A549 (cell line): ENCODE data around the gene SHF. TPM values are rescaled to one million over a fixed set of nuclear protein-coding genes. Genes with fewer than 3 reads are reported as not detected.

ENCODE experiments used
- ATAC-seq, 2 experiments: fragments of 200-7000 bp in 1 of 2; fragments of >200 bp in 1 of 2; cut with Nextera tagmentation in 1 of 2; cut with Tn5 transposase in 1 of 2; 3 replicates each; pipeline versions ENCODE4 v1.8.0 to v1.9.1; 2018 to 2020; ENCODE audit warnings: mild to moderate bottlenecking in 1 of 2, moderate library complexity in 1 of 2
- CTCF ChIA-PET: fragments of 300-600 bp; sonication (Branson Sonifier 250); formaldehyde crosslinking; extraction: SDS; loops from one replicate; lab custom pipeline; 2021; ENCODE audit warnings: antibody characterized with exemption, inconsistent platforms; lab: Yijun Ruan, JAX
- POLR2A ChIA-PET: fragments of 350-600 bp; formaldehyde crosslinking; extraction: SDS; loops from one replicate; lab custom pipeline; 2021; ENCODE audit warnings: antibody characterized with exemption, inconsistent platforms; lab: Yijun Ruan, JAX
- DNase-seq, 2 experiments: peaks; one replicate each; pipeline versions ENCODE4 v3.0.0 to v3.0.0-alpha.2; 2011 to 2016; ENCODE audit warnings: low read depth in 1 of 2, low spot score in 1 of 2
- FAIRE-seq: peaks from 2 replicates; lab custom pipeline; 2011; peaks lifted over from hg19 to GRCh38; lab: Jason Lieb, UNC
- H3K27ac ChIP-seq, 2 experiments: fragments of >200 bp; sonication (Bioruptor Twin); formaldehyde crosslinking; 3 replicates each; pipeline ENCODE4 v1.5.1; 2016 to 2017
- H3K4me1 ChIP-seq: fragments of >200 bp; sonication (Bioruptor Twin); formaldehyde crosslinking; 3 replicates; pipeline ENCODE4 v1.6.1; 2016
- H3K4me2 ChIP-seq: fragments of >200 bp; sonication (Bioruptor Twin); formaldehyde crosslinking; 3 replicates; pipeline ENCODE4 v1.6.1; 2016
- H3K4me3 ChIP-seq: fragments of >200 bp; sonication (Bioruptor Twin); formaldehyde crosslinking; 3 replicates; pipeline ENCODE4 v1.5.1; 2016
- H3K9me3 ChIP-seq: fragments of >200 bp; sonication (Bioruptor Twin); formaldehyde crosslinking; 3 replicates; pipeline ENCODE4 v1.6.1; 2016
- ATOH8 ChIP-seq: fragments of 250-450 bp; sonication (Bioruptor Pico); IDR thresholded peaks from 2 replicates; pipeline ENCODE4 v1.5.0; 2020; ENCODE audit warnings: low read depth, mild to moderate bottlenecking, moderate library complexity
- CBX2 ChIP-seq: fragments of 200-600 bp; sonication (generic); IDR thresholded peaks from 2 replicates; pipeline ENCODE4 v1.6.1; 2016; ENCODE audit warnings: low read depth, mild to moderate bottlenecking, borderline replicate concordance
- CBX8 ChIP-seq: fragments of 200-600 bp; sonication (generic); IDR thresholded peaks from 2 replicates; pipeline ENCODE4 v1.6.1; 2016
- CEBPB ChIP-seq, 2 experiments: fragments of >200 bp in 1 of 2; sonication (Bioruptor Twin) in 1 of 2; formaldehyde crosslinking in 1 of 2; IDR thresholded peaks; 2 replicates each; pipeline ENCODE4 v1.6.1; 2012 to 2016
- CHD2 ChIP-seq: fragments of 150-350 bp; IDR thresholded peaks from 2 replicates; pipeline ENCODE4 v1.6.1; 2014; ENCODE audit warnings: low read length; ENCODE audit not compliant: partially characterized antibody
- CHD4 ChIP-seq: fragments of 200-600 bp; sonication (generic); IDR thresholded peaks from 2 replicates; pipeline ENCODE4 v1.6.1; 2016; ENCODE audit warnings: antibody characterized with exemption, mild to moderate bottlenecking, borderline replicate concordance
- FOSB ChIP-seq: fragments of 250-450 bp; sonication (Bioruptor Pico); IDR thresholded peaks from 2 replicates; pipeline ENCODE4 v1.5.0; 2020; ENCODE audit warnings: mild to moderate bottlenecking, moderate library complexity
- FOSL2 ChIP-seq, 2 experiments: fragments of 450-650 bp in 1 of 2; fragments of >200 bp in 1 of 2; sonication (Bioruptor Twin) in 1 of 2; formaldehyde crosslinking; IDR thresholded peaks; 2 replicates each; pipeline versions ENCODE4 v1.5.0 to v1.6.1; 2016 to 2020; ENCODE audit warnings: mild to moderate bottlenecking in 1 of 2, moderate library complexity in 1 of 2
- FOXS1 ChIP-seq: fragments of 250-450 bp; sonication (Bioruptor Pico); IDR thresholded peaks from 2 replicates; pipeline ENCODE4 v1.5.0; 2020; ENCODE audit warnings: mild to moderate bottlenecking, moderate library complexity
- HEYL ChIP-seq: fragments of 250-450 bp; sonication (Bioruptor Pico); IDR thresholded peaks from 2 replicates; pipeline ENCODE4 v1.8.0; 2021; ENCODE audit warnings: mild to moderate bottlenecking, moderate library complexity
- HOXA7 ChIP-seq: fragments of 250-450 bp; sonication (Bioruptor Pico); IDR thresholded peaks from 2 replicates; pipeline ENCODE4 v1.5.0; 2020; ENCODE audit warnings: mild to moderate bottlenecking, moderate library complexity
- HOXB13 ChIP-seq: fragments of 250-450 bp; sonication (Bioruptor Pico); IDR thresholded peaks from 2 replicates; pipeline ENCODE4 v1.5.0; 2020; ENCODE audit warnings: low read depth, mild to moderate bottlenecking, moderate library complexity
- HOXB5 ChIP-seq: fragments of 250-450 bp; sonication (Bioruptor Pico); IDR thresholded peaks from 2 replicates; pipeline ENCODE4 v1.5.0; 2020; ENCODE audit warnings: mild to moderate bottlenecking, moderate library complexity
- JUN ChIP-seq, 2 experiments: fragments of >200 bp; sonication (Bioruptor Twin); formaldehyde crosslinking; IDR thresholded peaks; 2 replicates in 1 of 2; 3 replicates in 1 of 2; pipeline ENCODE4 v1.6.1; 2016 to 2017
- JUNB ChIP-seq: fragments of >200 bp; sonication (Bioruptor Twin); formaldehyde crosslinking; IDR thresholded peaks from 2 replicates; pipeline ENCODE4 v1.6.1; 2016
- KDM5A ChIP-seq: fragments of 200-600 bp; sonication (generic); IDR thresholded peaks from 2 replicates; pipeline ENCODE4 v1.6.1; 2016; ENCODE audit warnings: antibody characterized with exemption, mild to moderate bottlenecking
- MAFK ChIP-seq: fragments of 450-650 bp; IDR thresholded peaks from 2 replicates; pipeline ENCODE4 v1.6.1; 2014; ENCODE audit not compliant: partially characterized antibody
- NFE2L2 ChIP-seq: fragments of 150-350 bp; conservative IDR thresholded peaks from 2 replicates; pipeline ENCODE4 v1.6.1; 2014; ENCODE audit warnings: low read length
- PHF8 ChIP-seq: fragments of 200-600 bp; sonication (generic); IDR thresholded peaks from 2 replicates; pipeline ENCODE4 v1.6.1; 2016; ENCODE audit warnings: low read depth, mild to moderate bottlenecking, antibody characterized with exemption, moderate library complexity, borderline replicate concordance
- POLR2A ChIP-seq: IDR thresholded peaks from 2 replicates; pipeline ENCODE4 v1.6.1; 2012; ENCODE audit warnings: mild to moderate bottlenecking, low read length
- POLR2AphosphoS2 ChIP-seq: conservative IDR thresholded peaks from 2 replicates; pipeline ENCODE4 v1.6.1; 2012; ENCODE audit warnings: low read length, improper control_type of control experiment, inconsistent platforms
- RAD21 ChIP-seq, 2 experiments: fragments of >200 bp in 1 of 2; sonication (Bioruptor Twin) in 1 of 2; formaldehyde crosslinking in 1 of 2; IDR thresholded peaks in 1 of 2; conservative IDR thresholded peaks in 1 of 2; 2 replicates in 1 of 2; 3 replicates in 1 of 2; pipeline ENCODE4 v1.6.1; 2012 to 2018; ENCODE audit warnings: inconsistent platforms in 1 of 2
- RARB ChIP-seq: fragments of 250-450 bp; sonication (Bioruptor Pico); IDR thresholded peaks from 2 replicates; pipeline ENCODE4 v1.8.0; 2021; ENCODE audit warnings: mild to moderate bottlenecking, moderate library complexity
- SREBF2 ChIP-seq: fragments of 450-650 bp; IDR thresholded peaks from 2 replicates; pipeline ENCODE4 v1.6.1; 2014; ENCODE audit warnings: mild to moderate bottlenecking, moderate library complexity
- TP53 ChIP-seq: fragments of 250-450 bp; sonication (Bioruptor Pico); IDR thresholded peaks from 2 replicates; pipeline ENCODE4 v1.5.0; 2021; ENCODE audit warnings: mild to moderate bottlenecking, moderate library complexity
- ZC3H11A ChIP-seq: fragments of 450-650 bp; IDR thresholded peaks from 2 replicates; pipeline ENCODE4 v1.6.1; 2014; ENCODE audit warnings: antibody characterized with exemption, mild to moderate bottlenecking
- ZFP36 ChIP-seq: fragments of 450-650 bp; IDR thresholded peaks from 2 replicates; pipeline ENCODE4 v1.6.1; 2014; ENCODE audit warnings: borderline replicate concordance; ENCODE audit not compliant: partially characterized antibody
- ZNF302 ChIP-seq: fragments of 250-450 bp; sonication (Bioruptor Pico); IDR thresholded peaks from 2 replicates; pipeline ENCODE4 v1.9.0; 2021; ENCODE audit warnings: inconsistent platforms, mild to moderate bottlenecking, moderate library complexity
- whole genome bisulfite sequencing: methylation state at CpG from one replicate; pipeline ENCODE4 v1.1.6; 2017; ENCODE audit errors: missing lambda C conversion rate; 5-methylcytosine and 5-hydroxymethylcytosine counted together
- polyA plus RNA-seq, 4 experiments: library from polyadenylated mRNA; depleted of rRNA in 3 of 4; stranded (reverse); fragments of >200 nt; fragmentation: RNase III in 1 of 4; extraction: RNeasy Plus Mini Kit Qiagen cat#74134 plus additional on column Dnase treatment in 1 of 4; gene quantifications; 2 replicates in 3 of 4; 3 replicates in 1 of 4; pipeline ENCODE4 v1.2.3, GENCODE V29; 2011 to 2017
- TF ChIP-seq, protein P1 (sequence below): fragments of 250-450 bp; sonication (Bioruptor Pico); IDR thresholded peaks from 2 replicates; pipeline ENCODE4 v1.5.0; 2021; ENCODE audit warnings: mild to moderate bottlenecking, moderate library complexity, borderline replicate concordance
- TF ChIP-seq, protein P2 (sequence below): fragments of >200 bp; sonication (Bioruptor Twin); formaldehyde crosslinking; IDR thresholded peaks from 3 replicates; pipeline ENCODE4 v1.5.1; 2016
- TF ChIP-seq, protein P3 (sequence below): IDR thresholded peaks from 2 replicates; pipeline ENCODE4 v1.6.1; 2012

SHF gene
- polyA plus RNA-seq, 2 of the 4 experiments (the other 2 are of a cell fraction), result 0.36 to 0.85 TPM

DNA sequence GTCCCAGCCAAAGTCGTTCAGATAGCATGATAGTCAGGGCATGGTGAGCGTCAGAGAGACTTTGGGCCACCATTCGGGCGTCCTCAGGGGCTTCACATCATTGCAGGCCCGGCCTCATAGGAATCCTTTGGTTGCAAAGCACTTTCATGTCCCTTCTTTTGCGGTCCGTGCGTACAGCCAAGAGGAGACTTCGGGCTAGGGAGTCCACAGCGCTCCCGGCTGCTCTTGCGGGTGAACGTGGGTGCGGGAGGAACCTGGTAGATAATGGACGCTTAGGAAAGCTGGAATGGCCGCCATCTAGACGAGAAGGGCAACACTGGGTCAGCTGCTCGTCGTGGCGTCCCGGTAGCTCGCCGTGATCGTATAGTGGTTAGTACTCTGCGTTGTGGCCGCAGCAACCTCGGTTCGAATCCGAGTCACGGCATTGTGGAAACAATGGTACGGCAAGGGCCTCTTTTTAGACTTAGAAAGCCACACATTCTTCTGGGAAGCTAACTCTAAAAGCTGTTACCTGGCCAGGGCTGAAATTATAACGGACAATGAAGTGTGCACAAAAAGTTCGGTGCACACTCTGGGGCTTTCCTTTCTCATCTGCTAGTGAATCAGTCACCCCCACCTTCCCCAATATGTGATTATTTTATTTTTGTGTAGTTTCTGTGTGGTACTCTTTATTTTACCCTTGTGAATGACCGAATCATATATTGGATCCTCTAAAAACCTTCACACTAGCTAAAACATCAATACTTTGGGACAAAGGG, 13.2 kb upstream of the SHF start (continued):
- TF ChIP-seq, protein P1, sequence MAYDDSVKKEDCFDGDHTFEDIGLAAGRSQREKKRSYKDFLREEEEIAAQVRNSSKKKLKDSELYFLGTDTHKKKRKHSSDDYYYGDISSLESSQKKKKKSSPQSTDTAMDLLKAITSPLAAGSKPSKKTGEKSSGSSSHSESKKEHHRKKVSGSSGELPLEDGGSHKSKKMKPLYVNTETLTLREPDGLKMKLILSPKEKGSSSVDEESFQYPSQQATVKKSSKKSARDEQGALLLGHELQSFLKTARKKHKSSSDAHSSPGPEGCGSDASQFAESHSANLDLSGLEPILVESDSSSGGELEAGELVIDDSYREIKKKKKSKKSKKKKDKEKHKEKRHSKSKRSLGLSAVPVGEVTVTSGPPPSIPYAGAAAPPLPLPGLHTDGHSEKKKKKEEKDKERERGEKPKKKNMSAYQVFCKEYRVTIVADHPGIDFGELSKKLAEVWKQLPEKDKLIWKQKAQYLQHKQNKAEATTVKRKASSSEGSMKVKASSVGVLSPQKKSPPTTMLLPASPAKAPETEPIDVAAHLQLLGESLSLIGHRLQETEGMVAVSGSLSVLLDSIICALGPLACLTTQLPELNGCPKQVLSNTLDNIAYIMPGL, result 0 out of 2 replicates have a peak, but pooled peaks have one; percentile 16

DNA sequence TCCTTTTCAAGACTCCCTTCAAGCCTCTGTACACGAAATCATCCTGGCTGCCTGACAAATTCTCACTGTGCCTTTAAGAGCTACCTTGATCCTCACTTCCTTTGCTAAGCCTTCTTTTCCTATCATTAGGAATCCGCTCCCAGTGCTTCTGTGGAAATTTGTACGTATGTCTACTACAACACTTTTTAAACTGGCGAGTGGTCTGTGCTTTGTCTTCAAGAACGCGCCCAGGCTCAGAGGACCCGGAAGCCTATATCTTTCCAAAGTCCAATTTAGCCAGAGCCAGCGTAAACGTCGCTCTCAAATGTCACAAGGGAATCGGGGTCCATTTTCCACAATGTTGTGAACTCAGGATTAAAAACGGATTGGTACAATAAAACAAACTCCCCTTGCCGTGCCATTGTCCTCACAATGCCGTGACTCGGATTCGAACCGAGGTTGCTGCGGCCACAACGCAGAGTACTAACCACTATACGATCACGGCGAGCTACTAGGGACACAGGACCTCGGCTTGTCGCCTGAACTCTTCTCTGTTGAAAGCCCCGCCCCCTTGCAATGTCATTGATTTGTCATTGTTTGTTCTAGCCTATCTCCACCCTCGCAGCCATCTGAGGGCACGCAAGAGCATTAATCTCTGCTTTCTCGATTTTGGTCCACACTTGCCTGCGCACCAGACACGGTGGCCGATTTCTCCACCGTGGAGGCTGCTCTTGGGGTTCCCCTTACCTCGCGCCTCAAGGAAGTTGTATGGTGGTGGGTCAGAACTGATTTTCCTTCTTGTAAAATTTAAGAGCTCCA, 12.4 kb upstream of the SHF start:
- WGBS, result under 1% methylated on average over 31 of the region's 34 CpGs
- FAIRE-seq (no peak), DNase-seq (peak; percentile 54 to 94), ATAC-seq (peak; percentile 68 to 75)
- Histone ChIP-seq H3K27ac (peak overlapping the region; percentile 93 to 95), H3K4me2 (peak overlapping the region; percentile 100), H3K4me3 (peak overlapping the region; percentile 88), H3K4me1 (peaks cover 5% of the 10 kb centered on the region; the same call in 2 of the 3 replicates), H3K9me3 (no peaks in the 10 kb centered on the region)
- ChIA-PET POLR2A (interaction anchor here (0.7 to 1.8 kb wide), 6 partner anchors 12 to 447 kb away, joined by 3 to 8 read pairs (median 4); partner anchors contain the start of gene SHF), CTCF (interaction anchor here (0.8 to 11.1 kb wide), 6 partner anchors 10 to 257 kb away, joined by 3 to 104 read pairs (median 4); no protein-coding TSS in a partner anchor)
- TF ChIP-seq JUNB (no peak), FOXS1 (CRISPR knock-in tag) (no peak), NFE2L2 (no peak), HOXB5 (CRISPR knock-in tag) (no peak), POLR2AphosphoS2 (no peak), RAD21 (conservative IDR thresholded peaks at IDR 0.05 in 1 of 2, IDR thresholded peaks at IDR 0.05 in 1 of 2) (no peak), HOXB13 (CRISPR knock-in tag) (no peak), ZC3H11A (no peak), CHD4 (no peak), ZFP36 (no peak), HEYL (CRISPR knock-in tag) (no peak), CBX2 (no peak), KDM5A (no peak), CHD2 (no peak), FOSB (CRISPR knock-in tag) (no peak), PHF8 (peak; percentile 62; the same call in 1 of the 2 replicates), ZNF302 (CRISPR knock-in tag) (no peak), CEBPB (IDR thresholded peaks at IDR 0.05) (0 out of 4 replicates have a peak, but pooled peaks of 1 of the 2 experiments have one; percentile 27), FOSL2 (IDR thresholded peaks at IDR 0.05) (no peak), FOSL2 (CRISPR knock-in tag; IDR thresholded peaks at IDR 0.05) (peak; percentile 56), MAFK (peak; percentile 13), ATOH8 (CRISPR knock-in tag) (no peak), CBX8 (no peak), JUN (IDR thresholded peaks at IDR 0.05) (peak in 1 of 2 experiments; percentile 36; a peak in 2 of 5 replicates), SREBF2 (peak; percentile 85), POLR2A (peak; percentile 39; the same call in 1 of the 2 replicates), RARB (CRISPR knock-in tag) (no peak), HOXA7 (no peak), TP53 (CRISPR knock-in tag) (no peak)
- TF ChIP-seq, protein P1, result no peak
- TF ChIP-seq, protein P2, sequence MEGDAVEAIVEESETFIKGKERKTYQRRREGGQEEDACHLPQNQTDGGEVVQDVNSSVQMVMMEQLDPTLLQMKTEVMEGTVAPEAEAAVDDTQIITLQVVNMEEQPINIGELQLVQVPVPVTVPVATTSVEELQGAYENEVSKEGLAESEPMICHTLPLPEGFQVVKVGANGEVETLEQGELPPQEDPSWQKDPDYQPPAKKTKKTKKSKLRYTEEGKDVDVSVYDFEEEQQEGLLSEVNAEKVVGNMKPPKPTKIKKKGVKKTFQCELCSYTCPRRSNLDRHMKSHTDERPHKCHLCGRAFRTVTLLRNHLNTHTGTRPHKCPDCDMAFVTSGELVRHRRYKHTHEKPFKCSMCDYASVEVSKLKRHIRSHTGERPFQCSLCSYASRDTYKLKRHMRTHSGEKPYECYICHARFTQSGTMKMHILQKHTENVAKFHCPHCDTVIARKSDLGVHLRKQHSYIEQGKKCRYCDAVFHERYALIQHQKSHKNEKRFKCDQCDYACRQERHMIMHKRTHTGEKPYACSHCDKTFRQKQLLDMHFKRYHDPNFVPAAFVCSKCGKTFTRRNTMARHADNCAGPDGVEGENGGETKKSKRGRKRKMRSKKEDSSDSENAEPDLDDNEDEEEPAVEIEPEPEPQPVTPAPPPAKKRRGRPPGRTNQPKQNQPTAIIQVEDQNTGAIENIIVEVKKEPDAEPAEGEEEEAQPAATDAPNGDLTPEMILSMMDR, result no peak
- TF ChIP-seq, protein P3, sequence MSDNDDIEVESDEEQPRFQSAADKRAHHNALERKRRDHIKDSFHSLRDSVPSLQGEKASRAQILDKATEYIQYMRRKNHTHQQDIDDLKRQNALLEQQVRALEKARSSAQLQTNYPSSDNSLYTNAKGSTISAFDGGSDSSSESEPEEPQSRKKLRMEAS, result peak; percentile 42; the same call in 1 of the 2 replicates
